ENCODE results near the gene KIAA0319L. TPM values are rescaled to one million over a fixed set of nuclear protein-coding genes. Genes with fewer than 3 reads are reported as not detected.

The KIAA0319L gene
- polyA plus RNA-seq, 1 donor from 2014 or later: 38.1 TPM

DNA sequence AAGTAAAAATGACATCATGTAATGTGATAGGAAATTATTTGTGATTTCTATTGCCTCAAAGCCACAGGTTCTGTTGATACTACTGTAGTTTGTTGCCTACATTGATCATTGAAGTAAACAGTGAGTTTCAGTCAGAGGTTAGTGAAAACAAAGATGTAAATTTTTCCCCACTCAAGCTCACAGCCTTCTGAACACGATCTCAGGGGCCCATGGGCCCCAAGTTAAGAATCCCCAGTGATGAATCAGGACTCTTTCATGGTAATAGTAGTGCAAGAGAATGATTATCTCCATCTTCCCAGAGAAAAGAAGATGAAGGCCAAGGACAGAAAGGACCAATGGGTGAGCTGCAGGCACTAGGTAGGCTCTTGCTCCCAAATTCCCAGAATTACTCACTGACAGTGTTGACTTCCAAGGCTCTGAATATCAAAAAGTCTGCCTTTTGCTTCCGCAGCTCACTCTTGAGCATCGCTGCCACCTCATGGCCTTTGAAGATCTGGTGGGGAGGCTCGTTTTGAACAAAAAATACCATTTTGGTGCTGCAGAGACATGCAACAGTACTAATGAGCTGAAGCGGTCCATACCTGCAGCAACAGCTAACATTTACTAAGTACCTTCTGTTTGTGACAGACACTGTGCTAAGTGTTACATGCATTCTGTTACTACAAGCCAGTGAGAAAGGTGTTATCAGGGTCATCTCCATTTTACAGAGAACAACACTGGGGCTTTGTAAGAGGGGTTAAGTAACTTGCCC lies 113.3 kb downstream of the KIAA0319L start:
- Histone ChIP-seq H3K9me3 (ENCODE audit: low read length) (no peaks in the 10 kb centered on the region), H3F3A (ENCODE audit: insufficient read depth, low read length, poor library complexity, severe bottlenecking) (no peaks in the 10 kb centered on the region), H3K27ac (ENCODE audit: low read length) (no peak overlapping the region), H3K27me3 (ENCODE audit: insufficient read depth, low read depth, low read length) (no peaks in the 10 kb centered on the region), H3K4me3 (ENCODE audit: low read length) (no peak overlapping the region), H3K4me2 (ENCODE audit: low read length) (no peak overlapping the region), H3K9me2 (ENCODE audit: insufficient read depth, low read length) (no peaks in the 10 kb centered on the region), H3K79me2 (replicated peaks; ENCODE audit: insufficient read depth, low read length) (no peaks in the 10 kb centered on the region), H3K36me3 (ENCODE audit: insufficient read depth, low read length) (no peaks in the 10 kb centered on the region), H4K20me1 (ENCODE audit: insufficient read depth) (no peaks in the 10 kb centered on the region), H2AFZ (ENCODE audit: low read depth, low read length) (no peak overlapping the region), H3K9ac (ENCODE audit: low read length) (no peak overlapping the region)
- TF ChIP-seq RAD21 (conservative IDR thresholded peaks at IDR 0.05) (peak; percentile 60), MXI1 (conservative IDR thresholded peaks at IDR 0.05; ENCODE audit: poor library complexity, severe bottlenecking) (no peak), EZH2 (IDR thresholded peaks at IDR 0.05; ENCODE audit: borderline replicate concordance, insufficient read depth, low read length, poor library complexity, severe bottlenecking) (no peak), SMC3 (conservative IDR thresholded peaks at IDR 0.05; ENCODE audit: poor library complexity) (peak; percentile 37), TAF1 (IDR thresholded peaks at IDR 0.05; ENCODE audit: low read depth) (no peak), POLR2AphosphoS5 (IDR thresholded peaks at IDR 0.05) (no peak), EP300 (conservative IDR thresholded peaks at IDR 0.05; ENCODE audit: poor library complexity, severe bottlenecking) (no peak)
- TF ChIP-seq, protein P1, sequence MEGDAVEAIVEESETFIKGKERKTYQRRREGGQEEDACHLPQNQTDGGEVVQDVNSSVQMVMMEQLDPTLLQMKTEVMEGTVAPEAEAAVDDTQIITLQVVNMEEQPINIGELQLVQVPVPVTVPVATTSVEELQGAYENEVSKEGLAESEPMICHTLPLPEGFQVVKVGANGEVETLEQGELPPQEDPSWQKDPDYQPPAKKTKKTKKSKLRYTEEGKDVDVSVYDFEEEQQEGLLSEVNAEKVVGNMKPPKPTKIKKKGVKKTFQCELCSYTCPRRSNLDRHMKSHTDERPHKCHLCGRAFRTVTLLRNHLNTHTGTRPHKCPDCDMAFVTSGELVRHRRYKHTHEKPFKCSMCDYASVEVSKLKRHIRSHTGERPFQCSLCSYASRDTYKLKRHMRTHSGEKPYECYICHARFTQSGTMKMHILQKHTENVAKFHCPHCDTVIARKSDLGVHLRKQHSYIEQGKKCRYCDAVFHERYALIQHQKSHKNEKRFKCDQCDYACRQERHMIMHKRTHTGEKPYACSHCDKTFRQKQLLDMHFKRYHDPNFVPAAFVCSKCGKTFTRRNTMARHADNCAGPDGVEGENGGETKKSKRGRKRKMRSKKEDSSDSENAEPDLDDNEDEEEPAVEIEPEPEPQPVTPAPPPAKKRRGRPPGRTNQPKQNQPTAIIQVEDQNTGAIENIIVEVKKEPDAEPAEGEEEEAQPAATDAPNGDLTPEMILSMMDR (IDR thresholded peaks at IDR 0.05; ENCODE audit: poor library complexity, severe bottlenecking): peak; percentile 52
- TF ChIP-seq, protein P2, sequence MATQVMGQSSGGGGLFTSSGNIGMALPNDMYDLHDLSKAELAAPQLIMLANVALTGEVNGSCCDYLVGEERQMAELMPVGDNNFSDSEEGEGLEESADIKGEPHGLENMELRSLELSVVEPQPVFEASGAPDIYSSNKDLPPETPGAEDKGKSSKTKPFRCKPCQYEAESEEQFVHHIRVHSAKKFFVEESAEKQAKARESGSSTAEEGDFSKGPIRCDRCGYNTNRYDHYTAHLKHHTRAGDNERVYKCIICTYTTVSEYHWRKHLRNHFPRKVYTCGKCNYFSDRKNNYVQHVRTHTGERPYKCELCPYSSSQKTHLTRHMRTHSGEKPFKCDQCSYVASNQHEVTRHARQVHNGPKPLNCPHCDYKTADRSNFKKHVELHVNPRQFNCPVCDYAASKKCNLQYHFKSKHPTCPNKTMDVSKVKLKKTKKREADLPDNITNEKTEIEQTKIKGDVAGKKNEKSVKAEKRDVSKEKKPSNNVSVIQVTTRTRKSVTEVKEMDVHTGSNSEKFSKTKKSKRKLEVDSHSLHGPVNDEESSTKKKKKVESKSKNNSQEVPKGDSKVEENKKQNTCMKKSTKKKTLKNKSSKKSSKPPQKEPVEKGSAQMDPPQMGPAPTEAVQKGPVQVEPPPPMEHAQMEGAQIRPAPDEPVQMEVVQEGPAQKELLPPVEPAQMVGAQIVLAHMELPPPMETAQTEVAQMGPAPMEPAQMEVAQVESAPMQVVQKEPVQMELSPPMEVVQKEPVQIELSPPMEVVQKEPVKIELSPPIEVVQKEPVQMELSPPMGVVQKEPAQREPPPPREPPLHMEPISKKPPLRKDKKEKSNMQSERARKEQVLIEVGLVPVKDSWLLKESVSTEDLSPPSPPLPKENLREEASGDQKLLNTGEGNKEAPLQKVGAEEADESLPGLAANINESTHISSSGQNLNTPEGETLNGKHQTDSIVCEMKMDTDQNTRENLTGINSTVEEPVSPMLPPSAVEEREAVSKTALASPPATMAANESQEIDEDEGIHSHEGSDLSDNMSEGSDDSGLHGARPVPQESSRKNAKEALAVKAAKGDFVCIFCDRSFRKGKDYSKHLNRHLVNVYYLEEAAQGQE (IDR thresholded peaks at IDR 0.05; ENCODE audit: borderline replicate concordance): no peak

DNA sequence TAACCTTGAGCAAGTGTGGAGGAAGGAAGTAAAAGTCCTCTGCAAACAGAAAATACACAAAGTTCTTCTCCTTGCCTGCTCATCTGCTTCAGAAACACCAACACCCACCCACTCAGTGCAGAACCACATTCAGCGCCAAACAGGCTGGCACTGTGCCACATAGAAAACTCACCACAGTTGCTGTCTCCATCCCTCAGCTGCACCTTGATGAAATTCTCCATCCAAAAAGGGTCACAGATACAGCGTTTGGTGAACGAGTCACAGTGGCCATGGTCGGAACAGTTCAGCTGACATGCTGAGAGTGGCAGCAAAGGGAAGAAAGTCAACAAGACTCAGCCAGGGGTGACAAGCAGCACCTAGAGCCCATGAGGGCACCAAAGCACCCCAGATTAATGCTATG lies 114.5 kb downstream of the KIAA0319L start:
- H3F3A ChIP-seq (ENCODE audit: insufficient read depth, low read length, poor library complexity, severe bottlenecking): no peaks in the 10 kb centered on the region
- H3K79me2 ChIP-seq (replicated peaks; ENCODE audit: insufficient read depth, low read length): no peaks in the 10 kb centered on the region
- H3K9ac ChIP-seq (ENCODE audit: low read length): no peak overlapping the region
- no peak overlapping the region for H3K27ac ChIP-seq (ENCODE audit: low read length)
- no peaks in the 10 kb centered on the region for H3K9me3 ChIP-seq (ENCODE audit: low read length)
- H3K4me2 ChIP-seq (ENCODE audit: low read length): no peak overlapping the region
- H3K4me3 ChIP-seq (ENCODE audit: low read length): no peak overlapping the region
- H2AFZ ChIP-seq (ENCODE audit: low read depth, low read length): no peak overlapping the region
- TF ChIP-seq EZH2 (IDR thresholded peaks at IDR 0.05; ENCODE audit: borderline replicate concordance, insufficient read depth, low read length, poor library complexity, severe bottlenecking): no peak
- TF ChIP-seq, protein P1 (IDR thresholded peaks at IDR 0.05; ENCODE audit: poor library complexity, severe bottlenecking): no peak
- no peak for TF ChIP-seq EP300 (conservative IDR thresholded peaks at IDR 0.05; ENCODE audit: poor library complexity, severe bottlenecking)
- TF ChIP-seq TAF1 (IDR thresholded peaks at IDR 0.05; ENCODE audit: low read depth): no peak
- TF ChIP-seq MXI1 (conservative IDR thresholded peaks at IDR 0.05; ENCODE audit: poor library complexity, severe bottlenecking): no peak
- TF ChIP-seq, protein P2 (IDR thresholded peaks at IDR 0.05; ENCODE audit: borderline replicate concordance): no peak
- TF ChIP-seq POLR2AphosphoS5 (IDR thresholded peaks at IDR 0.05): no peak
- no peak for TF ChIP-seq RAD21 (conservative IDR thresholded peaks at IDR 0.05)
- no peak for TF ChIP-seq SMC3 (conservative IDR thresholded peaks at IDR 0.05; ENCODE audit: poor library complexity)
- no peaks in the 10 kb centered on the region for H4K20me1 ChIP-seq (ENCODE audit: insufficient read depth)
- H3K9me2 ChIP-seq (ENCODE audit: insufficient read depth, low read length): no peaks in the 10 kb centered on the region
- H3K27me3 ChIP-seq (ENCODE audit: insufficient read depth, low read depth, low read length): no peaks in the 10 kb centered on the region
- H3K36me3 ChIP-seq (ENCODE audit: insufficient read depth, low read length): no peaks in the 10 kb centered on the region
